Measurements from ENCODE around the gene TCEANC2. TPM values are rescaled to one million over a fixed set of nuclear protein-coding genes. Genes with fewer than 3 reads are reported as not detected.

TCEANC2 gene
- total and polyA plus RNA-seq, 12 donors: 1.4 to 5.9 (median 3.9) TPM

- 4 to 5% methylated on average over 32 to 36 of the region's 36 CpGs for WGBS, 2 donors
- ATAC-seq (peak; percentile 85 to 94 (median 90)), DNase-seq (peak; percentile 79 to 83)
- peaks cover 0 to 13% (median 0%) of the 10 kb centered on the region in 7 donors for H3K27me3 ChIP-seq
- no peaks in the 10 kb centered on the region for H3K36me3 ChIP-seq
- H3K9me3 ChIP-seq: no peaks in the 10 kb centered on the region
- H3K4me1 ChIP-seq: peaks cover 0 to 15% (median 10%) of the 10 kb centered on the region in 9 donors
- peak overlapping the region in 8 of 10 donors; percentile 1 to 41 (median 34) for H3K4me3 ChIP-seq
- TF ChIP-seq, protein P1, sequence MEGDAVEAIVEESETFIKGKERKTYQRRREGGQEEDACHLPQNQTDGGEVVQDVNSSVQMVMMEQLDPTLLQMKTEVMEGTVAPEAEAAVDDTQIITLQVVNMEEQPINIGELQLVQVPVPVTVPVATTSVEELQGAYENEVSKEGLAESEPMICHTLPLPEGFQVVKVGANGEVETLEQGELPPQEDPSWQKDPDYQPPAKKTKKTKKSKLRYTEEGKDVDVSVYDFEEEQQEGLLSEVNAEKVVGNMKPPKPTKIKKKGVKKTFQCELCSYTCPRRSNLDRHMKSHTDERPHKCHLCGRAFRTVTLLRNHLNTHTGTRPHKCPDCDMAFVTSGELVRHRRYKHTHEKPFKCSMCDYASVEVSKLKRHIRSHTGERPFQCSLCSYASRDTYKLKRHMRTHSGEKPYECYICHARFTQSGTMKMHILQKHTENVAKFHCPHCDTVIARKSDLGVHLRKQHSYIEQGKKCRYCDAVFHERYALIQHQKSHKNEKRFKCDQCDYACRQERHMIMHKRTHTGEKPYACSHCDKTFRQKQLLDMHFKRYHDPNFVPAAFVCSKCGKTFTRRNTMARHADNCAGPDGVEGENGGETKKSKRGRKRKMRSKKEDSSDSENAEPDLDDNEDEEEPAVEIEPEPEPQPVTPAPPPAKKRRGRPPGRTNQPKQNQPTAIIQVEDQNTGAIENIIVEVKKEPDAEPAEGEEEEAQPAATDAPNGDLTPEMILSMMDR (IDR thresholded peaks at IDR 0.05): peak; percentile 66 to 89 (median 82)
- intact Hi-C loops (cut with DNase I): loop anchor here (1.0 to 10.0 kb wide), 10 partner anchors 193 to 371 kb away; partner anchors contain the start of gene SSBP3 (in 7 of the 10)
- no peak overlapping the region for H3K27ac ChIP-seq
These were observed 68.2 kb downstream of the TCEANC2 start for GRCh38 chr1:54121482-54122134.

DNA sequence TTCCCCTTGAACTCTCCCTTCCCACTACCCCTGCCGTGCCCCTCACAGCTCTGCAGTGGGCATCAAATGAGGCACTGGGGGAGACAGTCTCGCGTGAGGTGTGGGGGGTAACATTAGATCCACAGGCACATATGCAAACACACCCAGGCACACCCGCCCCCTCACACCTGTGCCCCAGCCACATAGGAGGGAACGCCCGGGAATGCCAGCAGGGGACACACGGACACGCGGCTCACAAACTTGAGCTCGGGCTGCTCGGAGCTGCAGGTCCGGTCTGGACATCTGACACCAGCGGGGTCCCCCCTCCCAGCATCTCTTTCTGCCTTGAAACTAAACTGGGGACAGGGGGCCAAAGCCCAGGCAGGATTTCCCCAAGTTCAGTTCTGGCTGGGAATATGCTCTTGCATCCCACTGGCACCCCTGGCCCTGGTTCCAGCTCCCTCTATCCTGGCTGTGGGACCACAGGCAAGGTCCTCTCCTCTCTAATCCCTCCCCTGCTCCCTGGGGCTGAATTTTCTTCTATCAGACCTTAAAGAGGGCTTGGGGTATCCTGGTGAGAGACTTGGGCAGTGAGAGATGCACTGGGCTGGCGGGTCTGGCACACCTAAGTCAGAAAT, 68.8 kb downstream of the TCEANC2 start:
- Histone ChIP-seq H3K36me3 (no peaks in the 10 kb centered on the region), H3K4me1 (peaks cover 0 to 15% (median 10%) of the 10 kb centered on the region in 9 donors), H3K27ac (no peak overlapping the region), H3K9me3 (no peaks in the 10 kb centered on the region), H3K27me3 (peaks cover 0 to 13% (median 0%) of the 10 kb centered on the region in 7 donors), H3K4me3 (peak overlapping the region in 6 of 10 donors; percentile 12 to 41 (median 38))
- DNase-seq (no peak), ATAC-seq (no peak)
- 33 to 38% methylated on average over 14 of the region's 14 CpGs for WGBS, 2 donors
- TF ChIP-seq, protein P1 (IDR thresholded peaks at IDR 0.05): no peak
- intact Hi-C loops (cut with DNase I): loop anchor here in 9 of 10 donors (2.0 to 10.0 kb wide), 8 partner anchors 193 to 370 kb away; partner anchors contain the start of gene SSBP3 (in 7 of the 9)

DNA sequence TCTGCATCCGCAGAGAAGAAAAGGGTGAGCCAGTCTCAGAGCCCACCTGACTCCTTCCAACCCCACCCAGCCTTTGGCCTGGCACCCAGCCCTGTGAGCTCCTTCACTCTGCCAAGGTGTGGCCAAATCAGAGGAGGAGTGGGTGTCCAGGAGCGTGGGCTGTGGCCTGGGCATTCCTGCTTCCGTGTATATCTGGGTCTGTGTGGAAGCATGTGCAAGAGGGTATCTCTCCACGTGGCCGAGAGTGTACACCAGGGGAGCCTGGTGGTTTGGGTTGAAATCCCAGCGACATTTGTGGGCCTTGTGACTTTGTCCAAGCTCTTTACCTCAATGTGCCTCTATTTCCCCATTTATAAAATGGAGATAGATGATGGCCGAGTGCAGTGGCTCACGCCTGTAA, 69.6 kb downstream of the TCEANC2 start:
- TF ChIP-seq, protein P1 (IDR thresholded peaks at IDR 0.05): no peak
- H3K27ac ChIP-seq: no peak overlapping the region
- WGBS, 2 donors: 92 to 93% methylated on average over 8 of the region's 8 CpGs
- H3K9me3 ChIP-seq: no peaks in the 10 kb centered on the region
- peaks cover 0 to 15% (median 10%) of the 10 kb centered on the region in 9 donors for H3K4me1 ChIP-seq
- H3K27me3 ChIP-seq: peaks cover 0 to 13% (median 0%) of the 10 kb centered on the region in 7 donors
- no peak for DNase-seq
- no peak overlapping the region for H3K4me3 ChIP-seq
- intact Hi-C loops (cut with DNase I): loop anchor here in 9 of 10 donors (2.0 to 10.0 kb wide), 8 partner anchors 192 to 369 kb away; partner anchors contain the start of gene SSBP3 (in 7 of the 9)
- no peak for ATAC-seq
- no peaks in the 10 kb centered on the region for H3K36me3 ChIP-seq

DNA sequence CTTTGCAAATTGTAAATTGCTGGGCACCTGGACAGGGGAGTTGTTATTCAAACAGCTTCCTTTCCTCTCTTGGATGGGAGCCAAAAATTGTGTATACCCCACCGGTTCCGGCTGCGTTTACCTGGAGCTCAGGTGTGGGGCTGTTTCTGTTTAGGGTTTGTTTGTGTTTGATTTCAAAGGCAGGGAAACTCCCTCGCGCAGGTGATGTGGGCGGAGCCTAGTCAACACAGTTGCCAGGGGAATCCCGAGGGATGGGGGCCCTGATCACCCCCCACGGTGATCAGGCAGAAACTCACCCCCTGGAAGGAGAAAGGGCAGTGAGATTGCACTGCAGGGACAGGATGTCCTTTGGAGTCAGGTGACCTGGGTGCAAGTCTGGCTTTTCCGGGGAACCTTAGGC, 71.1 kb downstream of the TCEANC2 start:
- Histone ChIP-seq H3K4me1 (peaks cover 0 to 15% (median 10%) of the 10 kb centered on the region in 9 donors), H3K27me3 (peaks cover 0 to 13% (median 0%) of the 10 kb centered on the region in 7 donors), H3K27ac (no peak overlapping the region), H3K36me3 (no peaks in the 10 kb centered on the region), H3K4me3 (no peak overlapping the region), H3K9me3 (no peaks in the 10 kb centered on the region)
- 56 to 57% methylated on average over 9 of the region's 9 CpGs for WGBS, 2 donors
- ATAC-seq (no peak), DNase-seq (no peak)
- intact Hi-C loops (cut with DNase I): loop anchor here in 9 of 10 donors (2.0 to 10.0 kb wide), 9 partner anchors 190 to 368 kb away; partner anchors contain the start of gene SSBP3 (in 7 of the 9)
- TF ChIP-seq, protein P1 (IDR thresholded peaks at IDR 0.05): no peak

Data from heart right ventricle (tissue), 16 donors.